ENCODE measurements around the gene QRICH2. TPM values are rescaled to one million over a fixed set of nuclear protein-coding genes. Genes with fewer than 3 reads are reported as not detected.

Gene QRICH2
- total and polyA plus RNA-seq, 9 of the 15 experiments (the other 6 are each of a cell fraction or from before 2014, with no cell fraction given) = 0.03 to 1.6 (median 0.81) TPM

GRCh38 chr17:76353599-76354316 is 45.7 kb upstream of the QRICH2 start, which contains the start of gene PRPSAP1 (continued):
- TF ChIP-seq GTF3C2 (IDR thresholded peaks at IDR 0.05; ENCODE audit: borderline replicate concordance, extremely low read depth, insufficient read length) = no peak
- no peak for TF ChIP-seq U2AF2 (optimal IDR thresholded peaks at IDR 0.05; ENCODE audit: low read depth, low read length)
- no peak for TF ChIP-seq ZNF780A (CRISPR knock-in tag; IDR thresholded peaks at IDR 0.05)
- no peak for TF ChIP-seq ZBTB1 (CRISPR knock-in tag; IDR thresholded peaks at IDR 0.05; ENCODE audit: borderline replicate concordance, low read depth)
- peak; percentile 96 for TF ChIP-seq NRF1 (conservative IDR thresholded peaks at IDR 0.05 in 1 of 2, IDR thresholded peaks at IDR 0.05 in 1 of 2)
- no peak for TF ChIP-seq JUN (IDR thresholded peaks at IDR 0.05; ENCODE audit: borderline replicate concordance, low read depth, low read length)
- TF ChIP-seq JUN (CRISPR knock-in tag; IDR thresholded peaks at IDR 0.05; ENCODE audit: borderline replicate concordance) = no peak
- no peak for TF ChIP-seq PYGO2 (tag; IDR thresholded peaks at IDR 0.05)
- TF ChIP-seq CHCHD3 (CRISPR knock-in tag; IDR thresholded peaks at IDR 0.05) = no peak
- TF ChIP-seq RB1 (IDR thresholded peaks at IDR 0.05; ENCODE audit: low read depth) = peak; percentile 57; the same call in 1 of the 2 replicates
- TF ChIP-seq PCBP1 (IDR thresholded peaks at IDR 0.05; ENCODE audit: low read depth, low read length, poor library complexity, severe bottlenecking) = no peak
- no peak for TF ChIP-seq HOMEZ (CRISPR knock-in tag; IDR thresholded peaks at IDR 0.05)
- TF ChIP-seq ETS1 (conservative IDR thresholded peaks at IDR 0.05; ENCODE audit: control insufficient read depth, low read depth, low read length) = peak; percentile 80
- no peak for TF ChIP-seq TCF7L2 (IDR thresholded peaks at IDR 0.05; ENCODE audit: low read depth, low read length)
- TF ChIP-seq ZBTB9 (CRISPR knock-in tag; IDR thresholded peaks at IDR 0.05) = peak; percentile 90
- no peak for TF ChIP-seq PTBP1 (IDR thresholded peaks at IDR 0.05; ENCODE audit: low read depth, low read length)
- TF ChIP-seq ZBTB26 (CRISPR knock-in tag; IDR thresholded peaks at IDR 0.05) = no peak

Measured in K562 (cell line).